ENCODE data around the gene ZC3H7B.
"Not testable (repeated sequence)": the region's sequence is repeated elsewhere in the genome, so short reads cannot be mapped to it uniquely, and the experiment has no call there.

Gene ZC3H7B

GRCh38 chr22:41285820-41286638, 15.3 kb upstream of the ZC3H7B start, which contains the start of gene RANGAP1:
RANGAP1 (minus strand) TSS chr22:41286187; CDS start chr22:41281044, 5,143 bp downstream.
- peak; percentile 97 to 98 for DNase-seq

GRCh38 chr22:41286639-41287091, 14.7 kb upstream of the ZC3H7B start:
- DNase-seq: peak; percentile 39 to 47

GRCh38 chr22:41288245-41288946, 12.9 kb upstream of the ZC3H7B start:
- no peak for DNase-seq

GRCh38 chr22:41289671-41290070, 11.7 kb upstream of the ZC3H7B start:
- no peak for DNase-seq

GRCh38 chr22:41290262-41291221, 10.8 kb upstream of the ZC3H7B start:
- no peak for DNase-seq

- not testable (repeated sequence) for DNase-seq
Observed at GRCh38 chr22:41294816-41295215, 6.5 kb upstream of the ZC3H7B start.

- no peak for DNase-seq
Observed at GRCh38 chr22:41296826-41297667, 4.3 kb upstream of the ZC3H7B start.

- no peak for DNase-seq
Observed at GRCh38 chr22:41300661-41301060, 664 bp upstream of the ZC3H7B start.

GRCh38 chr22:41302021-41302767, 869 bp downstream of the ZC3H7B start:
- peak; percentile 19 to 23 for DNase-seq

- DNase-seq: no peak
Observed at GRCh38 chr22:41302811-41303210, 1.5 kb downstream of the ZC3H7B start.

GRCh38 chr22:41305646-41306045, 4.3 kb downstream of the ZC3H7B start:
- DNase-seq: no peak

GRCh38 chr22:41308054-41308453, 6.7 kb downstream of the ZC3H7B start:
- no peak for DNase-seq

GRCh38 chr22:41308544-41308947, 7.2 kb downstream of the ZC3H7B start:
- no peak for DNase-seq

- DNase-seq: no peak
Observed at GRCh38 chr22:41310336-41310735, 9.0 kb downstream of the ZC3H7B start.

GRCh38 chr22:41311487-41311886, 10.2 kb downstream of the ZC3H7B start:
- DNase-seq: no peak

GRCh38 chr22:41314821-41315220, 13.5 kb downstream of the ZC3H7B start:
- no peak for DNase-seq

GRCh38 chr22:41315586-41315985, 14.3 kb downstream of the ZC3H7B start:
- DNase-seq: no peak

- no peak for DNase-seq
Observed at GRCh38 chr22:41320416-41321240, 19.3 kb downstream of the ZC3H7B start.

- DNase-seq: no peak
Observed at GRCh38 chr22:41324821-41325528, 23.6 kb downstream of the ZC3H7B start.

Measured in activated CD4-positive, alpha-beta T cell treated with anti-CD3 and anti-CD28 coated beads for 4 hours (primary cell).